ENCODE measurements around the gene CCDC82. TPM values are rescaled to one million over a fixed set of nuclear protein-coding genes. Genes with fewer than 3 reads are reported as not detected.

Gene CCDC82
- total and polyA plus RNA-seq, 2 experiments from 2014 or later = 19.1 to 33.2 TPM

DNA sequence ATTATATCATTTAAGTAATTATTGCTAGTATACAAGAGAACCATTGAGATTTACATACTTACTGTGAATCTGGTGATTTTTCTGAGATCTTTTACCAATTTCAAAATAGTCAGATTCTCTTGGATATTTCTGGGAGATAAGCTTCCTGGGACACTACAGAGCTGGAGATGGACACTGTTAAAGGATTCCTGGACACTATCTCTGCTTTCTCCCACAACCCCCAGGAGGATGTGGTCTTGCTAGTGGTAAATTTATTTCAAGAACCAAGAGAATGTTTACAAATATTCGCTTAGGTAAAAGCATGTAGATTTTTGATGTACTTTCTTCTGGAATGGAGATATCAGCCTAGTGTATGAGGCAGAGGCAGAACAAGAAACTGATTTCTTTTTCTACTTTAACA is 12.9 kb downstream of the CCDC82 start:
- WGBS, 2 experiments (ENCODE audit: low coverage in 1 of 2, low lambda C conversion rate in 2 of 2, missing lambda C conversion rate in 2 of 2) = 94 to 100% methylated on average over 1 of the region's 1 CpG
- no peaks in the 10 kb centered on the region for H3K4me1 ChIP-seq (ENCODE audit: insufficient read depth)
- no peak for DNase-seq
- peaks cover 15% of the 10 kb centered on the region; the same call in 1 of the 2 replicates for H3K36me3 ChIP-seq (ENCODE audit: low read depth)
- no peaks in the 10 kb centered on the region for H3K9me3 ChIP-seq (ENCODE audit: low read depth)
- no peaks in the 10 kb centered on the region for H3K27me3 ChIP-seq (replicated peaks; ENCODE audit: insufficient read depth)
- H3K4me3 ChIP-seq = no peak overlapping the region
- H3F3A ChIP-seq (ENCODE audit: insufficient read depth) = no peaks in the 10 kb centered on the region
- H3K79me2 ChIP-seq (ENCODE audit: insufficient read depth) = no peaks in the 10 kb centered on the region
- H3K9ac ChIP-seq = no peak overlapping the region
- no peaks in the 10 kb centered on the region for H4K20me1 ChIP-seq (ENCODE audit: insufficient read depth)
- no peak overlapping the region for H2AFZ ChIP-seq
- in situ Hi-C loops (cut with MboI) = loop anchor here (25.0 kb wide), 1 partner anchor 1214 kb away; no protein-coding TSS in a partner anchor
- no peak overlapping the region for H3K27ac ChIP-seq
- no peaks in the 10 kb centered on the region for H3K9me2 ChIP-seq (ENCODE audit: insufficient read depth)
- no peak overlapping the region for H3K4me2 ChIP-seq (ENCODE audit: unreplicated experiment)
- TF ChIP-seq EZH2 (IDR thresholded peaks at IDR 0.05; ENCODE audit: insufficient read depth, poor library complexity, severe bottlenecking) (no peak), EZH2phosphoT487 (IDR thresholded peaks at IDR 0.05; ENCODE audit: insufficient read depth, low read depth) (no peak)

- in situ Hi-C loops (cut with MboI) = no loop called here
- Histone ChIP-seq H3K4me3 (no peak overlapping the region), H4K20me1 (ENCODE audit: insufficient read depth) (no peaks in the 10 kb centered on the region), H3K79me2 (ENCODE audit: insufficient read depth) (no peaks in the 10 kb centered on the region), H3K27me3 (replicated peaks; ENCODE audit: insufficient read depth) (no peaks in the 10 kb centered on the region), H3K4me1 (ENCODE audit: insufficient read depth) (no peaks in the 10 kb centered on the region), H2AFZ (no peak overlapping the region), H3K36me3 (ENCODE audit: low read depth) (peaks cover 21% of the 10 kb centered on the region; the same call in 1 of the 2 replicates), H3K9me3 (ENCODE audit: low read depth) (no peaks in the 10 kb centered on the region), H3K9me2 (ENCODE audit: insufficient read depth) (no peaks in the 10 kb centered on the region), H3K27ac (no peak overlapping the region), H3K9ac (no peak overlapping the region), H3K4me2 (ENCODE audit: unreplicated experiment) (no peak overlapping the region), H3F3A (ENCODE audit: insufficient read depth) (no peaks in the 10 kb centered on the region)
- no peak for TF ChIP-seq EZH2 (IDR thresholded peaks at IDR 0.05; ENCODE audit: insufficient read depth, poor library complexity, severe bottlenecking)
- no peak for TF ChIP-seq EZH2phosphoT487 (IDR thresholded peaks at IDR 0.05; ENCODE audit: insufficient read depth, low read depth)
- no peak for DNase-seq
- 97 to 99% methylated on average over 4 of the region's 4 CpGs for WGBS, 2 experiments (ENCODE audit: low coverage in 1 of 2, low lambda C conversion rate in 2 of 2, missing lambda C conversion rate in 2 of 2)
Observed at GRCh38 chr11:96373826-96374225, 15.9 kb downstream of the CCDC82 start.

GRCh38 chr11:96367342-96367741 is 22.4 kb downstream of the CCDC82 start:
- no peaks in the 10 kb centered on the region for H3F3A ChIP-seq (ENCODE audit: insufficient read depth)
- H3K9ac ChIP-seq = no peak overlapping the region
- in situ Hi-C loops (cut with MboI) = loop anchor here (10.0 kb wide), 1 partner anchor 57 kb away; no protein-coding TSS in a partner anchor
- TF ChIP-seq EZH2 (IDR thresholded peaks at IDR 0.05; ENCODE audit: insufficient read depth, poor library complexity, severe bottlenecking) (no peak), EZH2phosphoT487 (IDR thresholded peaks at IDR 0.05; ENCODE audit: insufficient read depth, low read depth) (no peak)
- H3K4me2 ChIP-seq (ENCODE audit: unreplicated experiment) = no peak overlapping the region
- H3K36me3 ChIP-seq (ENCODE audit: low read depth) = peaks cover 25% of the 10 kb centered on the region
- no peaks in the 10 kb centered on the region for H3K79me2 ChIP-seq (ENCODE audit: insufficient read depth)
- H3K9me3 ChIP-seq (ENCODE audit: low read depth) = no peaks in the 10 kb centered on the region
- H4K20me1 ChIP-seq (ENCODE audit: insufficient read depth) = no peaks in the 10 kb centered on the region
- peaks cover under 1% of the 10 kb centered on the region; the same call in 1 of the 2 replicates for H3K4me1 ChIP-seq (ENCODE audit: insufficient read depth)
- no peak overlapping the region for H2AFZ ChIP-seq
- no peaks in the 10 kb centered on the region for H3K27me3 ChIP-seq (replicated peaks; ENCODE audit: insufficient read depth)
- 98 to 99% methylated on average over 2 of the region's 2 CpGs for WGBS, 2 experiments (ENCODE audit: low coverage in 1 of 2, low lambda C conversion rate in 2 of 2, missing lambda C conversion rate in 2 of 2)
- H3K27ac ChIP-seq = no peak overlapping the region
- no peak for DNase-seq
- no peak overlapping the region for H3K4me3 ChIP-seq
- H3K9me2 ChIP-seq (ENCODE audit: insufficient read depth) = no peaks in the 10 kb centered on the region

DNA sequence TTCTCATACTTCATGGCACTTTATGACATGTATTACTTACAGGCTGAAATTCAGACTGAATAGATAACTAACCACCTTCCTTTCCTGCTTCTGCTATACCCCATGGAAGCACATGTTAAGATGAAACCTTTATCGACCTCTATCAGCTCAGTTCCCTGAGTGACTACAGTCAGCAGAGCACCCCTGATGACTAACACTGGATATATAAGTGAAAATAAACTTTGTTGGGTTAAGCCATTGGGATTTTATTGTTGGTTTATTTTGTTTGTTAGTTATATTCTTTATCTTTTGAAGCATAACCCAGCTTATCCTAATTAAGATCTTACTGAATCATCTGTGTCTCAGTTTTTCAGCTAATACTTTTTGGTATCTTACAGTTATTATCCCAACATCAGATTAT is 23.7 kb downstream of the CCDC82 start:
- Histone ChIP-seq H3K4me2 (ENCODE audit: unreplicated experiment) (no peak overlapping the region), H3K9me3 (ENCODE audit: low read depth) (no peaks in the 10 kb centered on the region), H3K4me3 (no peak overlapping the region), H3K4me1 (ENCODE audit: insufficient read depth) (peaks cover 9% of the 10 kb centered on the region), H3K27ac (no peak overlapping the region), H3F3A (ENCODE audit: insufficient read depth) (no peaks in the 10 kb centered on the region), H4K20me1 (ENCODE audit: insufficient read depth) (no peaks in the 10 kb centered on the region), H3K9ac (no peak overlapping the region), H3K27me3 (replicated peaks; ENCODE audit: insufficient read depth) (no peaks in the 10 kb centered on the region), H3K79me2 (ENCODE audit: insufficient read depth) (no peaks in the 10 kb centered on the region), H3K36me3 (ENCODE audit: low read depth) (peaks cover 36% of the 10 kb centered on the region), H2AFZ (no peak overlapping the region), H3K9me2 (ENCODE audit: insufficient read depth) (no peaks in the 10 kb centered on the region)
- in situ Hi-C loops (cut with MboI) = loop anchor here (10.0 kb wide), 1 partner anchor 59 kb away; no protein-coding TSS in a partner anchor
- 91 to 100% methylated on average over 1 of the region's 1 CpG for WGBS, 2 experiments (ENCODE audit: low coverage in 1 of 2, low lambda C conversion rate in 2 of 2, missing lambda C conversion rate in 2 of 2)
- no peak for DNase-seq
- TF ChIP-seq EZH2phosphoT487 (IDR thresholded peaks at IDR 0.05; ENCODE audit: insufficient read depth, low read depth) = no peak
- no peak for TF ChIP-seq EZH2 (IDR thresholded peaks at IDR 0.05; ENCODE audit: insufficient read depth, poor library complexity, severe bottlenecking)
